Panc1 (cell line): ENCODE results near the gene SCAMP5. TPM values are rescaled to one million over a fixed set of nuclear protein-coding genes. Genes with fewer than 3 reads are reported as not detected.

Experiments used
- ATAC-seq: fragments of 200-7000 bp; cut with Tn5 transposase; 2 replicates; pipeline ENCODE4 v1.9.1; 2020; ENCODE audit warnings: mild to moderate bottlenecking, moderate library complexity
- BruUV-seq: library from RNA; stranded (reverse); fragments of 400-500 nt; replicated peaks from 2 replicates; lab custom pipeline; 2021; lab: Mats Ljungman, UMichigan
- CTCF ChIA-PET: fragments of 300-600 bp; sonication (Branson Sonifier 250); formaldehyde crosslinking; loops from one replicate; lab custom pipeline; 2022; ENCODE audit warnings: antibody characterized with exemption; lab: Charles Lee
- POLR2A ChIA-PET: fragments of 300-600 bp; sonication (Branson Sonifier 250); formaldehyde crosslinking; loops from one replicate; lab custom pipeline; 2022; ENCODE audit warnings: antibody characterized with exemption; lab: Charles Lee
- DNase-seq: peaks from one replicate; pipeline ENCODE4 v3.0.0-alpha.2; 2010; ENCODE audit warnings: low read depth, low spot score
- H3K27ac ChIP-seq: 2 replicates; pipeline ENCODE4 v1.5.1; 2011; ENCODE audit warnings: mild to moderate bottlenecking, low read length, inconsistent platforms
- H3K27me3 ChIP-seq: fragments of 200-500 bp; sonication (Bioruptor generic); 2 replicates; pipeline ENCODE4 v1.6.0; 2014; ENCODE audit warnings: low read length, inconsistent platforms; ENCODE audit not compliant: control insufficient read depth, insufficient read depth
- H3K36me3 ChIP-seq: fragments of 200-500 bp; sonication (Bioruptor generic); 2 replicates; pipeline ENCODE4 v1.5.1; 2014; ENCODE audit warnings: inconsistent platforms, mild to moderate bottlenecking, low read length, moderate library complexity; ENCODE audit not compliant: control insufficient read depth, insufficient read depth
- H3K4me1 ChIP-seq: 2 replicates; pipeline ENCODE4 v1.5.1; 2011; ENCODE audit warnings: inconsistent platforms, mild to moderate bottlenecking, low read length, moderate library complexity; ENCODE audit not compliant: control insufficient read depth, insufficient read depth
- H3K4me3 ChIP-seq, 2 experiments: 2 replicates each; pipeline ENCODE4 v1.5.1; 2011 to 2012; ENCODE audit warnings: low read depth in 2 of 2, low read length in 2 of 2, mild to moderate bottlenecking in 2 of 2, inconsistent platforms in 1 of 2, moderate library complexity in 1 of 2
- H3K9me3 ChIP-seq: fragments of 200-500 bp; sonication (Bioruptor generic); 2 replicates; pipeline ENCODE4 v1.5.1; 2014; ENCODE audit warnings: low read depth, mild to moderate bottlenecking, inconsistent platforms, low read length, moderate library complexity; ENCODE audit not compliant: control insufficient read depth, insufficient read depth
- POLR2AphosphoS5 ChIP-seq: IDR thresholded peaks from 2 replicates; pipeline ENCODE4 v1.6.1; 2012; ENCODE audit warnings: mild to moderate bottlenecking, low read depth, low read length, moderate library complexity
- SIN3A ChIP-seq: IDR thresholded peaks from 2 replicates; pipeline ENCODE4 v1.6.1; 2012; ENCODE audit warnings: low read depth, mild to moderate bottlenecking, low read length, moderate library complexity, borderline replicate concordance; ENCODE audit not compliant: insufficient read depth
- TCF7L2 ChIP-seq: IDR thresholded peaks from 2 replicates; pipeline ENCODE4 v1.6.1; 2011; ENCODE audit warnings: mild to moderate bottlenecking, low read depth, low read length, inconsistent platforms
- in situ Hi-C: cut with HindIII; loops from 2 replicates; pipeline ENCODE4 v1.10.0; 2016; ENCODE audit warnings: low sequenced_read_pairs, low pct_unique_long_range_greater_than_20kb
- intact Hi-C: fragments of 100-400 bp; cut with micrococcal nuclease; formaldehyde crosslinking; loops from one replicate; pipeline ENCODE4 v1.10.0; 2022; ENCODE audit not compliant: unreplicated experiment
- total RNA-seq: library from RNA; stranded (reverse); gene quantifications from one replicate; pipeline ENCODE4 v1.2.1, GENCODE V29; 2021; ENCODE audit not compliant: unreplicated experiment
- TF ChIP-seq, protein P1 (sequence below), 2 experiments: IDR thresholded peaks; 2 replicates each; pipeline ENCODE4 v1.6.1; 2011 to 2012; ENCODE audit warnings: low read depth in 2 of 2, control low read depth in 1 of 2, low read length in 1 of 2, mild to moderate bottlenecking in 1 of 2, moderate library complexity in 1 of 2; ENCODE audit not compliant: insufficient read depth in 1 of 2
- TF ChIP-seq, protein P2 (sequence below): fragments of 450-650 bp; IDR thresholded peaks from 2 replicates; pipeline ENCODE4 v1.5.1; 2017; ENCODE audit warnings: mild to moderate bottlenecking

SCAMP5 gene
- total RNA-seq, 1 experiment from 2014 or later: 11.2 TPM

GRCh38 chr15:74955017-74955416, 40.3 kb upstream of the SCAMP5 start:
- CTCF ChIA-PET: no interaction called here

DNA sequence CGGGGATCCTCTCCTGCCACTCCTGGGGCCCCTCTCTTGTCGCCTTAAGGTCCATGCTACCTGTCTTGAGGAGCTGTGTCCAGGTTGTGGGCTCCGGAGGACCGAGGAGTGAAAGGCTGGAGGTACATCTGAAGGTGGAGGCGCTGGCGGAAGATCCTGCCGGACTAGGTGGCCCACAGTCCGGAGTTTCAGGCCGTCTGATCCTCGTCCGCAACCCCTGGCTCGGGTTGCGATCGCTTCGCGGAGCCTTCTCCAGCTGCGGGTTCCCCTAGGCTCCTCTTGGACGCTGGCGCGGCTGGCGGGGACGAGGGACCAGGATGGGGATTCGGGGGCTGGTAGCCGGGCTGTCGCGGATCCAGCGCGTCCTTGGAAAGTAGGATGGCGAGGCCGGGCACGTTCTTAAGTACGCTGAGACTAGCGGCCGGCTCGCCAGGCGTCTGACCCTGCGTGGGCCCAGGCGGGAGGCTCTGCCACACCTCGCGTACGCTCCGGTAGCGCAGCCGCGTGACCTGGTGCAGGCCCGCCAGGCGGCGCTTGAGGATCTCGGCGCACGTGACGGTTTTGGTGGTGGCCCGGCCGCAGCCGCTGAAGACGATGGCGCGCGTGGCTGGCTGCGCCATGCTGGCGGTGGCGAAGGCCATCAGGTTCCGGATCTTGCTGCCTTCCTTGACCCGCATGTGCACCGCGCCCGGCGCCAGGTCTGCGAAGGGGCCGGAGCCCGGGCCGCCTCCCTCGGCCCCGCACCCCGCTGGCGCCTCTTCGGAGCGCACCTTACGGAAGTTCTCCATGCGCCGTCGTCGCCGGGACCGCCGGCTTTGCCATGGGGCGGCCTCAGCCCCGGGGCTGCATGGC, 39.3 kb upstream of the SCAMP5 start:
- intact Hi-C loops: loop anchor here (5.0 to 10.0 kb wide), 2 partner anchors 181 to 246 kb away; partner anchors contain the start of gene C15orf39
- ChIA-PET CTCF (interaction anchor here (0.5 to 0.8 kb wide), 4 partner anchors 54 to 902 kb away, joined by 3 to 4 read pairs (median 3); no protein-coding TSS in a partner anchor), POLR2A (interaction anchor here (0.6 to 1.0 kb wide), 2 partner anchors 67 to 73 kb away, joined by 3 read pairs; partner anchors contain the start of gene PPCDC)
- TF ChIP-seq SIN3A (peak; percentile 17; the same call in 1 of the 2 replicates), TCF7L2 (0 out of 2 replicates have a peak, but pooled peaks have one; percentile 21), POLR2AphosphoS5 (no peak)
- TF ChIP-seq, protein P1, sequence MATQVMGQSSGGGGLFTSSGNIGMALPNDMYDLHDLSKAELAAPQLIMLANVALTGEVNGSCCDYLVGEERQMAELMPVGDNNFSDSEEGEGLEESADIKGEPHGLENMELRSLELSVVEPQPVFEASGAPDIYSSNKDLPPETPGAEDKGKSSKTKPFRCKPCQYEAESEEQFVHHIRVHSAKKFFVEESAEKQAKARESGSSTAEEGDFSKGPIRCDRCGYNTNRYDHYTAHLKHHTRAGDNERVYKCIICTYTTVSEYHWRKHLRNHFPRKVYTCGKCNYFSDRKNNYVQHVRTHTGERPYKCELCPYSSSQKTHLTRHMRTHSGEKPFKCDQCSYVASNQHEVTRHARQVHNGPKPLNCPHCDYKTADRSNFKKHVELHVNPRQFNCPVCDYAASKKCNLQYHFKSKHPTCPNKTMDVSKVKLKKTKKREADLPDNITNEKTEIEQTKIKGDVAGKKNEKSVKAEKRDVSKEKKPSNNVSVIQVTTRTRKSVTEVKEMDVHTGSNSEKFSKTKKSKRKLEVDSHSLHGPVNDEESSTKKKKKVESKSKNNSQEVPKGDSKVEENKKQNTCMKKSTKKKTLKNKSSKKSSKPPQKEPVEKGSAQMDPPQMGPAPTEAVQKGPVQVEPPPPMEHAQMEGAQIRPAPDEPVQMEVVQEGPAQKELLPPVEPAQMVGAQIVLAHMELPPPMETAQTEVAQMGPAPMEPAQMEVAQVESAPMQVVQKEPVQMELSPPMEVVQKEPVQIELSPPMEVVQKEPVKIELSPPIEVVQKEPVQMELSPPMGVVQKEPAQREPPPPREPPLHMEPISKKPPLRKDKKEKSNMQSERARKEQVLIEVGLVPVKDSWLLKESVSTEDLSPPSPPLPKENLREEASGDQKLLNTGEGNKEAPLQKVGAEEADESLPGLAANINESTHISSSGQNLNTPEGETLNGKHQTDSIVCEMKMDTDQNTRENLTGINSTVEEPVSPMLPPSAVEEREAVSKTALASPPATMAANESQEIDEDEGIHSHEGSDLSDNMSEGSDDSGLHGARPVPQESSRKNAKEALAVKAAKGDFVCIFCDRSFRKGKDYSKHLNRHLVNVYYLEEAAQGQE (IDR thresholded peaks at IDR 0.05; ENCODE audit: insufficient read depth in 1 of 2, low read depth in 2 of 2, low read length in 1 of 2): peak in 1 of 2 experiments; percentile 24; a peak in 2 of 4 replicates
- TF ChIP-seq, protein P2, sequence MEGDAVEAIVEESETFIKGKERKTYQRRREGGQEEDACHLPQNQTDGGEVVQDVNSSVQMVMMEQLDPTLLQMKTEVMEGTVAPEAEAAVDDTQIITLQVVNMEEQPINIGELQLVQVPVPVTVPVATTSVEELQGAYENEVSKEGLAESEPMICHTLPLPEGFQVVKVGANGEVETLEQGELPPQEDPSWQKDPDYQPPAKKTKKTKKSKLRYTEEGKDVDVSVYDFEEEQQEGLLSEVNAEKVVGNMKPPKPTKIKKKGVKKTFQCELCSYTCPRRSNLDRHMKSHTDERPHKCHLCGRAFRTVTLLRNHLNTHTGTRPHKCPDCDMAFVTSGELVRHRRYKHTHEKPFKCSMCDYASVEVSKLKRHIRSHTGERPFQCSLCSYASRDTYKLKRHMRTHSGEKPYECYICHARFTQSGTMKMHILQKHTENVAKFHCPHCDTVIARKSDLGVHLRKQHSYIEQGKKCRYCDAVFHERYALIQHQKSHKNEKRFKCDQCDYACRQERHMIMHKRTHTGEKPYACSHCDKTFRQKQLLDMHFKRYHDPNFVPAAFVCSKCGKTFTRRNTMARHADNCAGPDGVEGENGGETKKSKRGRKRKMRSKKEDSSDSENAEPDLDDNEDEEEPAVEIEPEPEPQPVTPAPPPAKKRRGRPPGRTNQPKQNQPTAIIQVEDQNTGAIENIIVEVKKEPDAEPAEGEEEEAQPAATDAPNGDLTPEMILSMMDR: peak; percentile 80
- Histone ChIP-seq H3K27me3 (no peaks in the 10 kb centered on the region), H3K27ac (peak overlapping the region; percentile 96), H3K4me3 (peak overlapping the region; percentile 79 to 96), H3K36me3 (no peaks in the 10 kb centered on the region), H3K4me1 (peaks cover 30% of the 10 kb centered on the region), H3K9me3 (no peaks in the 10 kb centered on the region)
- ATAC-seq: peak; percentile 59
- DNase-seq: no peak
- in situ Hi-C loops: no loop called here
- BruUV-seq: no TSS peak

More at GRCh38 chr15:74955017-74955416, 40.3 kb upstream of the SCAMP5 start:
- Histone ChIP-seq H3K9me3 (no peaks in the 10 kb centered on the region), H3K27ac (peak overlapping the region; percentile 96), H3K4me3 (peak overlapping the region; percentile 79 to 96), H3K4me1 (peaks cover 31% of the 10 kb centered on the region), H3K27me3 (no peaks in the 10 kb centered on the region), H3K36me3 (no peaks in the 10 kb centered on the region)
- POLR2A ChIA-PET: no interaction called here
- intact Hi-C loops (loop anchor here (5.0 to 10.0 kb wide), 2 partner anchors 180 to 247 kb away; partner anchors contain the start of gene C15orf39), in situ Hi-C loops (no loop called here)
- BruUV-seq: no TSS peak
- DNase-seq: no peak
- no peak for ATAC-seq
- TF ChIP-seq, protein P1 (IDR thresholded peaks at IDR 0.05; ENCODE audit: insufficient read depth in 1 of 2, low read depth in 2 of 2, low read length in 1 of 2): no peak
- TF ChIP-seq, protein P2: no peak
- TF ChIP-seq SIN3A: no peak
- TF ChIP-seq POLR2AphosphoS5: no peak
- no peak for TF ChIP-seq TCF7L2
